GM12878 (cell line): Measurements from ENCODE around the gene PCBD2. TPM values are rescaled to one million over a fixed set of nuclear protein-coding genes. Genes with fewer than 3 reads are reported as not detected.
A peak's percentile ranks its signal among the peaks of the same experiment; 100 is the strongest.

Experiments
- ATAC-seq: fragments of 200-7000 bp; cut with Tn5 transposase; 3 replicates; pipeline ENCODE4 v1.9.1; 2020; ENCODE audit warnings: mild to moderate bottlenecking, moderate library complexity
- BruUV-seq: library from RNA; stranded (reverse); fragments of 400-500 nt; replicated peaks from 2 replicates; lab custom pipeline; 2021; lab: Mats Ljungman, UMichigan
- CTCF ChIA-PET: fragments of 300-600 bp; sonication (Branson Sonifier 250); formaldehyde crosslinking; extraction: SDS; loops from one replicate; lab custom pipeline; 2021; ENCODE audit warnings: inconsistent platforms; lab: Yijun Ruan, JAX
- POLR2A ChIA-PET: fragments of 350-600 bp; formaldehyde crosslinking; extraction: SDS; loops from one replicate; lab custom pipeline; 2021; ENCODE audit warnings: inconsistent platforms; lab: Charles Lee
- RAD21 ChIA-PET: fragments of 300-600 bp; sonication (Branson Sonifier 250); formaldehyde crosslinking; loops from one replicate; lab custom pipeline; 2023; ENCODE audit warnings: antibody characterized with exemption; ENCODE audit not compliant: unreplicated experiment; lab: Charles Lee
- SMC1A ChIA-PET: fragments of 300-600 bp; sonication (Branson Sonifier 250); formaldehyde crosslinking; loops from one replicate; lab custom pipeline; 2023; ENCODE audit not compliant: unreplicated experiment, uncharacterized antibody; lab: Charles Lee
- DNase-seq: peaks from one replicate; pipeline ENCODE4 v3.0.0-alpha.2; 2011; ENCODE audit warnings: low read depth, low spot score
- FAIRE-seq: peaks from 3 replicates; lab custom pipeline; 2011; peaks lifted over from hg19 to GRCh38; lab: Jason Lieb, UNC
- H2AFZ ChIP-seq: 2 replicates; pipeline ENCODE4 v1.6.0; 2011; ENCODE audit warnings: low read depth, low read length, control low read depth; ENCODE audit not compliant: control insufficient read depth
- H3K27ac ChIP-seq: 2 replicates; pipeline ENCODE4 v1.5.1; 2011; ENCODE audit warnings: control low read depth; ENCODE audit not compliant: control insufficient read depth, insufficient read depth
- H3K27me3 ChIP-seq, 2 experiments: replicated peaks in 1 of 2; 2 replicates each; pipeline versions ENCODE4 v1.6.0 to v1.6.1; 2011; ENCODE audit warnings: low read length in 1 of 2; ENCODE audit not compliant: control insufficient read depth in 2 of 2, insufficient read depth in 2 of 2
- H3K36me3 ChIP-seq, 2 experiments: 2 replicates each; pipeline ENCODE4 v1.5.1; 2011; ENCODE audit warnings: low read length in 1 of 2; ENCODE audit not compliant: control insufficient read depth in 2 of 2, insufficient read depth in 2 of 2
- H3K4me1 ChIP-seq: 2 replicates; pipeline ENCODE4 v1.6.1; 2011; ENCODE audit warnings: mild to moderate bottlenecking, low read length, moderate library complexity, mixed read lengths; ENCODE audit not compliant: control insufficient read depth, insufficient read depth
- H3K4me2 ChIP-seq: 2 replicates; pipeline ENCODE4 v1.6.0; 2011; ENCODE audit warnings: control low read depth; ENCODE audit not compliant: control insufficient read depth, insufficient read depth
- H3K4me3 ChIP-seq: fragments of 200-600 bp; sonication (generic); 2 replicates; pipeline ENCODE4 v1.5.1; 2016
- H3K79me2 ChIP-seq: 2 replicates; pipeline ENCODE4 v1.6.0; 2011; ENCODE audit warnings: low read length; ENCODE audit not compliant: control insufficient read depth, insufficient read depth
- H3K9ac ChIP-seq: 2 replicates; pipeline ENCODE4 v1.8.0; 2011; ENCODE audit warnings: low read length, control low read depth, mixed read lengths; ENCODE audit not compliant: control insufficient read depth, insufficient read depth
- H3K9me3 ChIP-seq: replicated peaks from 3 replicates; pipeline ENCODE4 v1.5.1; 2011; ENCODE audit warnings: mild to moderate bottlenecking, low read length; ENCODE audit not compliant: control insufficient read depth, insufficient read depth
- H4K20me1 ChIP-seq: 2 replicates; pipeline ENCODE4 v1.6.0; 2011; ENCODE audit not compliant: control insufficient read depth, insufficient read depth
- BACH1 ChIP-seq: fragments of 450-650 bp; IDR thresholded peaks from 2 replicates; pipeline ENCODE4 v1.6.1; 2017; ENCODE audit warnings: mild to moderate bottlenecking, borderline replicate concordance
- EED ChIP-seq: sonication (generic); IDR thresholded peaks from 2 replicates; pipeline ENCODE4 v1.6.1; 2016; ENCODE audit warnings: antibody characterized with exemption, low read depth
- EGR1 ChIP-seq, 2 experiments: IDR thresholded peaks; 1 replicate in 1 of 2; 2 replicates in 1 of 2; pipeline ENCODE4 v1.6.1; 2011 to 2012; ENCODE audit warnings: low read depth in 2 of 2, low read length in 2 of 2, borderline replicate concordance in 1 of 2, mild to moderate bottlenecking in 1 of 2, moderate library complexity in 1 of 2
- HSF1 ChIP-seq: fragments of 150-350 bp; IDR thresholded peaks from 2 replicates; pipeline ENCODE4 v1.6.1; 2014; ENCODE audit warnings: mild to moderate bottlenecking, low read depth, low read length
- MAX ChIP-seq: IDR thresholded peaks from 2 replicates; pipeline ENCODE4 v1.6.1; 2012; ENCODE audit warnings: low read depth, low read length, improper control_type of control experiment
- MYC ChIP-seq: IDR thresholded peaks from 2 replicates; pipeline ENCODE4 v1.6.1; 2011; ENCODE audit warnings: mild to moderate bottlenecking, low read length, moderate library complexity, inconsistent platforms; ENCODE audit not compliant: insufficient read depth, insufficient replicate concordance, insufficient read length, severe bottlenecking
- NFYA ChIP-seq: IDR thresholded peaks from 2 replicates; pipeline ENCODE4 v1.6.1; 2011; ENCODE audit warnings: low read depth, mild to moderate bottlenecking, low read length, improper control_type of control experiment, borderline replicate concordance
- POLR2AphosphoS5 ChIP-seq: IDR thresholded peaks from 2 replicates; pipeline ENCODE4 v1.6.1; 2011; ENCODE audit warnings: mild to moderate bottlenecking, low read length, inconsistent platforms
- RFX5 ChIP-seq: IDR thresholded peaks from 2 replicates; pipeline ENCODE4 v1.6.1; 2011; ENCODE audit warnings: low read depth, low read length, improper control_type of control experiment
- TCF3 ChIP-seq: IDR thresholded peaks from 2 replicates; pipeline ENCODE4 v1.6.1; 2012; ENCODE audit warnings: low read depth, mild to moderate bottlenecking, low read length, borderline replicate concordance; ENCODE audit not compliant: insufficient read depth
- ZNF274 ChIP-seq: IDR thresholded peaks from one replicate; pipeline ENCODE4 v1.8.0; 2011; ENCODE audit not compliant: insufficient read length, insufficient read depth
- ZNF687 ChIP-seq: fragments of 450-650 bp; IDR thresholded peaks from 2 replicates; pipeline ENCODE4 v1.6.1; 2017; ENCODE audit warnings: mild to moderate bottlenecking, moderate library complexity
- WGBS: methylation state at CpG from one replicate; pipeline ENCODE4 v1.1.6; 2016; ENCODE audit warnings: low lambda C conversion rate; ENCODE audit not compliant: insufficient replicate concordance, insufficient coverage; ENCODE audit errors: missing lambda C conversion rate; 5-methylcytosine and 5-hydroxymethylcytosine counted together
- in situ Hi-C: fragments of 300-500 bp; cut with MboI; formaldehyde crosslinking; loops from 9 replicates; pipeline ENCODE4 v1.14.3; 2018; ENCODE audit warnings: mixed read lengths
- intact Hi-C: fragments of 100-400 bp; cut with micrococcal nuclease; formaldehyde crosslinking; loops from one replicate; pipeline ENCODE4 v1.14.2; 2022; ENCODE audit not compliant: unreplicated experiment
- polyA plus RNA-seq, 11 experiments: library from polyadenylated mRNA; depleted of rRNA in 4 of 11; unstranded in 6 of 11; stranded (reverse) in 5 of 11; fragments of >200 nt; fragmentation: Nextera tagmentation in 4 of 11; fragmentation: Illumina TruSeq in 1 of 11; extraction: Ambion mirVana in 4 of 11; extraction: Trizol in 1 of 11; gene quantifications; 1 replicate in 1 of 11; 2 replicates in 10 of 11; pipeline versions ENCODE4 v1.2.1 to v1.2.3, GENCODE V29; 2011 to 2016; ENCODE audit warnings: inconsistent platforms in 2 of 11, missing spikeins in 2 of 11, low read depth in 1 of 11
- total RNA-seq, 4 experiments: library from RNA; depleted of rRNA in 3 of 4; stranded (reverse); fragments of >200 nt in 3 of 4; fragmentation: Illumina TruSeq in 1 of 4; extraction: Trizol in 1 of 4; gene quantifications; 2 replicates each; pipeline versions ENCODE4 v1.2.1 to v1.2.3, GENCODE V29; 2013 to 2021

Gene PCBD2
- total and polyA plus RNA-seq, 10 of the 15 experiments (the other 5 are each of a cell fraction or from before 2014, with no cell fraction given), result 5.4 to 13.6 (median 6.7) TPM

GRCh38 chr5:134893748-134894505, 11.0 kb upstream of the PCBD2 start (continued):
- TF ChIP-seq ZNF687, result no peak

GRCh38 chr5:134902071-134902801, 2.7 kb upstream of the PCBD2 start:
- ChIA-PET CTCF (interaction anchor here (0.9 to 1.8 kb wide), 8 partner anchors 10 to 599 kb away, joined by 3 to 7 read pairs (median 4); partner anchors contain the start of gene CAMLG), POLR2A (interaction anchor here (0.7 to 1.6 kb wide), 4 partner anchors 10 to 57 kb away, joined by 3 to 5 read pairs (median 4); partner anchors contain the start of genes C5orf24 and TXNDC15), SMC1A (interaction anchor here (0.7 to 2.3 kb wide), 13 partner anchors 10 to 169 kb away, joined by 3 to 9 read pairs (median 5); partner anchors contain the start of gene C5orf24), RAD21 (interaction anchor here (0.9 to 1.4 kb wide), 5 partner anchors 24 to 293 kb away, joined by 3 to 5 read pairs (median 4); partner anchors contain the start of gene CAMLG)
- peak overlapping the region; percentile 58 for H3K4me2 ChIP-seq
- peaks cover 0 to 3% of the 10 kb centered on the region in 2 experiments for H3K36me3 ChIP-seq
- DNase-seq (peak; percentile 60), ATAC-seq (peak; percentile 43), FAIRE-seq (peak; percentile 87)
- no TSS peak for BruUV-seq
- H2AFZ ChIP-seq, result peak overlapping the region; percentile 61
- WGBS, result 4% methylated on average over 10 of the region's 10 CpGs
- H3K4me1 ChIP-seq, result peaks cover 24% of the 10 kb centered on the region
- 0 out of 2 replicates have a peak overlapping the region, but pooled peaks have one; percentile 7 for H3K4me3 ChIP-seq
- H3K9ac ChIP-seq, result peak overlapping the region; percentile 28; the same call in 1 of the 2 replicates
- no peaks in the 10 kb centered on the region for H3K27me3 ChIP-seq
- intact Hi-C loops, result loop anchor here (5.0 to 10.0 kb wide), 2 partner anchors 90 to 317 kb away; no protein-coding TSS in a partner anchor
- H3K9me3 ChIP-seq, result no peaks in the 10 kb centered on the region
- no peaks in the 10 kb centered on the region for H4K20me1 ChIP-seq
- peak overlapping the region; percentile 67 for H3K27ac ChIP-seq
- H3K79me2 ChIP-seq, result peaks cover 5% of the 10 kb centered on the region
- in situ Hi-C loops, result loop anchor here (5.0 kb wide), 1 partner anchor 165 kb away; the partner anchor contains the start of gene CAMLG
- no peak for TF ChIP-seq MYC
- no peak for TF ChIP-seq HSF1
- TF ChIP-seq NFYA, result no peak
- TF ChIP-seq ZNF274, result no peak
- no peak for TF ChIP-seq RFX5
- 0 out of 2 replicates have a peak, but pooled peaks have one; percentile 42 for TF ChIP-seq EED
- no peak; the same call in 1 of the 2 replicates for TF ChIP-seq BACH1
- no peak for TF ChIP-seq EGR1 (IDR thresholded peaks at IDR 0.05; ENCODE audit: borderline replicate concordance in 1 of 2, low read depth in 2 of 2, low read length in 2 of 2)
- peak; percentile 46; the same call in 1 of the 2 replicates for TF ChIP-seq POLR2AphosphoS5
- no peak for TF ChIP-seq TCF3
- peak; percentile 72 for TF ChIP-seq MAX
